PC-3 (cell line): ENCODE measurements around the gene AFF4.

Source experiments
- EZH2 ChIP-seq: fragments of 300-600 bp; sonication (generic); IDR thresholded peaks from one replicate; pipeline ENCODE4 v1.6.1; 2017; ENCODE audit warnings: antibody characterized with exemption, mild to moderate bottlenecking, low read length; ENCODE audit not compliant: unreplicated experiment
- TF ChIP-seq, protein P1 (sequence below): fragments of 300-600 bp; sonication (generic); conservative IDR thresholded peaks from 2 replicates; pipeline ENCODE4 v1.5.1; 2017; ENCODE audit warnings: antibody characterized with exemption, low read depth, mild to moderate bottlenecking, low read length

DNA sequence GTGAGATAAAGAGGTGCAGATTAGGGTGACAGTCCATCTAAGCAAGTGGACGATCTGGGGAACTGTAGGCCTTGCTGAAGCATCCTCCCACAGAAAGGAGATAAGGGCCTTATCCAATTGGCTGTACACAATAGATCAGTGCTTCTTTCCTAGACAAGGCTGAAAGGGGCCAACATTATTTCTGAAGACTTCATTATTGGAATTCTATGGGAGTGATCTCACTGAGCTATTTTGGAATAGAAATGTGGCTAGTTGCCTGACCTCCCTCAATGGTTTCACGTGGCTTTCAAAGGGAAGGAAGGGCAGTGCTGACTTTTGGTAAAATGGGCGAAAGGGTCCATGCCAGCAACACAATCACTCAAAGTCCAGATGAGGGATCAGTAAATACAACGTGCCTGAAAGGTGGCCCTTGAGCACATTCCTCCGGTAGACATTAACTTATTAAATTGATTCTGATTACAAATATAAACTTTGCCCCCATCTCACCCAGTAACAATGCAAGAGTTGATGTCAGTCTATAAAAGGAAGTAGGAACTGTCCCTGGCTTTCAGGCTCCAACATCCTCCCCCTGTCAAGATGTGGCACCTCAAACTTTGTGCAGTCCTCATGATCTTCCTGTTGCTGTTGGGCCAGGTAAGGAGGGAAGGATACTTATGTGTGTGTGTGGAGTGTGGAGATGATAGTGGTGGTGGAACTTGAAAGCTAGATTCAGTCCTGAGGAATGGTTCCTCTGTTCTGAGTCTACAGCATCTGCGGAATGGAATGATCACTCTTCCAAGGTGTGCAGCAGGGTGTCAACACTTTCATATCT is 90.1 kb downstream of the AFF4 start, which contains the start of gene LEAP2:
- no peak for TF ChIP-seq EZH2
- TF ChIP-seq, protein P1, sequence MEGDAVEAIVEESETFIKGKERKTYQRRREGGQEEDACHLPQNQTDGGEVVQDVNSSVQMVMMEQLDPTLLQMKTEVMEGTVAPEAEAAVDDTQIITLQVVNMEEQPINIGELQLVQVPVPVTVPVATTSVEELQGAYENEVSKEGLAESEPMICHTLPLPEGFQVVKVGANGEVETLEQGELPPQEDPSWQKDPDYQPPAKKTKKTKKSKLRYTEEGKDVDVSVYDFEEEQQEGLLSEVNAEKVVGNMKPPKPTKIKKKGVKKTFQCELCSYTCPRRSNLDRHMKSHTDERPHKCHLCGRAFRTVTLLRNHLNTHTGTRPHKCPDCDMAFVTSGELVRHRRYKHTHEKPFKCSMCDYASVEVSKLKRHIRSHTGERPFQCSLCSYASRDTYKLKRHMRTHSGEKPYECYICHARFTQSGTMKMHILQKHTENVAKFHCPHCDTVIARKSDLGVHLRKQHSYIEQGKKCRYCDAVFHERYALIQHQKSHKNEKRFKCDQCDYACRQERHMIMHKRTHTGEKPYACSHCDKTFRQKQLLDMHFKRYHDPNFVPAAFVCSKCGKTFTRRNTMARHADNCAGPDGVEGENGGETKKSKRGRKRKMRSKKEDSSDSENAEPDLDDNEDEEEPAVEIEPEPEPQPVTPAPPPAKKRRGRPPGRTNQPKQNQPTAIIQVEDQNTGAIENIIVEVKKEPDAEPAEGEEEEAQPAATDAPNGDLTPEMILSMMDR: no peak
